Esophagus (tissue), 2 donors: ENCODE measurements around the gene RND2. TPM values are rescaled to one million over a fixed set of nuclear protein-coding genes. Genes with fewer than 3 reads are reported as not detected.
"Not testable (repeated sequence)": the region's sequence is repeated elsewhere in the genome, so short reads cannot be mapped to it uniquely, and the experiment has no call there.

Source experiments
- H3K27ac ChIP-seq, 2 donors: one replicate each; pipeline ENCODE4 v1.5.1; 2013; ENCODE audit warnings: low read depth in 2 of 2, mild to moderate bottlenecking in 2 of 2, inconsistent platforms in 1 of 2, low read length in 1 of 2, moderate library complexity in 1 of 2
- H3K27me3 ChIP-seq, 2 donors: one replicate each; pipeline ENCODE4 v1.6.1; 2013; ENCODE audit warnings: low read length in 2 of 2, control low read depth in 1 of 2, mild to moderate bottlenecking in 1 of 2; ENCODE audit not compliant: insufficient read depth in 2 of 2, control insufficient read depth in 1 of 2
- H3K36me3 ChIP-seq, 2 donors: one replicate each; pipeline ENCODE4 v1.6.1; 2013; ENCODE audit warnings: low read length in 1 of 2; ENCODE audit not compliant: control insufficient read depth in 2 of 2, insufficient read depth in 2 of 2
- H3K4me1 ChIP-seq, 2 donors: one replicate each; pipeline ENCODE4 v1.6.1; 2013; ENCODE audit warnings: low read length in 1 of 2; ENCODE audit not compliant: control insufficient read depth in 2 of 2, insufficient read depth in 2 of 2
- H3K4me3 ChIP-seq, 2 donors: one replicate each; pipeline ENCODE4 v1.5.1; 2013; ENCODE audit warnings: low read length in 2 of 2, mild to moderate bottlenecking in 2 of 2, low read depth in 1 of 2, moderate library complexity in 1 of 2
- H3K9me3 ChIP-seq, 2 donors: one replicate each; pipeline ENCODE4 v1.6.1; 2013; ENCODE audit warnings: mild to moderate bottlenecking in 2 of 2, low read depth in 1 of 2, low read length in 1 of 2, moderate library complexity in 1 of 2; ENCODE audit not compliant: control insufficient read depth in 2 of 2, insufficient read depth in 1 of 2
- WGBS, 2 donors: extraction: QIAGEN DNeasy Blood & Tissue Kit; methylation state at CpG; one replicate each; pipeline ENCODE4 v1.1.7; 2013; 5-methylcytosine and 5-hydroxymethylcytosine counted together
- polyA plus RNA-seq, 2 donors: library from polyadenylated mRNA; stranded (reverse); fragments of 200-250 nt; gene quantifications; one replicate each; pipeline ENCODE4 v1.2.3, GENCODE V29; 2013
- donor health status: healthy with polysubstance abuse.
- donor health status: Bipolar disorder and iron deficiency.

RND2 gene, protein sequence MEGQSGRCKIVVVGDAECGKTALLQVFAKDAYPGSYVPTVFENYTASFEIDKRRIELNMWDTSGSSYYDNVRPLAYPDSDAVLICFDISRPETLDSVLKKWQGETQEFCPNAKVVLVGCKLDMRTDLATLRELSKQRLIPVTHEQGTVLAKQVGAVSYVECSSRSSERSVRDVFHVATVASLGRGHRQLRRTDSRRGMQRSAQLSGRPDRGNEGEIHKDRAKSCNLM
- under 1 TPM; 0.53 to 0.54 TPM for polyA plus RNA-seq

DNA sequence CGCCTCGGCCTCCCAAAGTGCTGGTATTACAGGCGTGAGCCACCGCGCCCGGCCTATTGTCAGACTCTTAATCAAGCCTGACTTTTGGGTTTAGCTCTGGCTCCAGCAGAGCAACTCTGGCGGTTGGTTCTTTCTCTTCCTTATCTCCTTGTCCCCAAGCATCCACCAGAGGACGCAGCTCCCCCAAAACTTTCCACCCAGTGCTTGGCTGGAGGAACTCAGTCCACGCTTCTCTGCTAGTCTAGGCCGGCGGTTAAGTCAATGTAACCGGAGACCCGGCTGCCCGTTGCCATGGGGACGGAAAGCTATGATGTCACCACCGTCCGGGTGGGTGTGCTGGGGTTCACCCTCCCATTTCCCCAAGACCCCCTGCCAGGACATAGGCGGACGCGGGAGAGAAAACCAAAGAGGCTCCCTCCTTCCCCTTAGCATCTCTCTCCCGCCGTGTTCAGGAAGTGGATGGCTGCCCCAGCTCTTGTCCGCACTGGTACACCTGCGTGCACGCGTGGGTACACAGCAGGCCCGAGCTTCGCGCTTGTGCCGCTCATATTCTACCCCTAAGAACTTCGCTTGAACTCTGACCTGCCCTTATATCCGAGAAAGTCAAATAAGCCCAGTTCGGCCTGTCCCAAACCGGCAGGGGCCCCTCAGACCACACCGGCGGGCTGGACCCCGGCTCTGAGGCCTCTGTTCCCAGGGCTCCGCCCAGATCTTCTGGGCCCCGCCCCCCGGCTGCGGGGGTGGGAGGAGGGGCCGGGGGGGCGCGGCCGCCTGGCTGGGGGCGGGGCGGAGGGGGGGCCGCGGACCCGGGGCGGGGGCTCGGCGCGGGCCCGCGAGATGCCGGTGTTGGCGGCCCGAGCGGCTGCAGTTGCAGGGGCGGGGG, at the start of gene RND2:
Gene RND2 (plus strand): TSS at position 825 of the 883 bp plus-strand sequence. CDS start 117 bp downstream, outside the sequence.
- H3K27me3 ChIP-seq: no peaks in the 10 kb centered on the region
- H3K4me3 ChIP-seq: peak within 1 kb of the TSS; percentile 39 to 40
- 0 to 1% methylated on average over 49 to 61 of the region's 61 CpGs for whole genome bisulfite sequencing, 2 donors
- peaks cover 0 to 2% of the 10 kb centered on the region in 2 donors for H3K36me3 ChIP-seq
- H3K27ac ChIP-seq: peak within 1 kb of the TSS; percentile 57 to 62
- H3K9me3 ChIP-seq: no peaks in the 10 kb centered on the region
- peaks cover 0 to 5% of the 10 kb centered on the region in 2 donors for H3K4me1 ChIP-seq

DNA sequence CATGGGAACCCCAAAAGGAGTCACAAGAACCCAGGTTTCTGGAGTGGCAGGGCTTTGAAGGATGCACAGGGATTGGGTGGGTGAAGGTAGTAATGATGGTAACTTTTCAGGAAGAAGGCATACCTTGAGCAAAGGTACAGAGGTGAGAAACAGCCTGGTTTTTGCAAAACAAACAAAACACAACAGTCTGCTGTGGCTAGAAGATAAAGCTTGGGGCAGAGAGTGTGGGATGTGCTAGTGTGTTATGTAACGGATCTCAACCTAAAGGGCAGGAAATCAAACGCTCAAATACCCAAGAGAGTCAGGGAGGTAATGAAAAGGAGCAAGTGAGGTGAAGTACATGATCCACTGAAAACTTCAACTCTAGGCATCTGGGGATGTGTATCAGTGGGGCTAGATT, 49.8 kb upstream of the RND2 start:
- Histone ChIP-seq H3K27me3 (no peaks in the 10 kb centered on the region), H3K4me1 (peaks cover 0 to 4% of the 10 kb centered on the region in 2 donors), H3K9me3 (no peaks in the 10 kb centered on the region), H3K4me3 (no peak overlapping the region), H3K36me3 (no peaks in the 10 kb centered on the region), H3K27ac (no peak overlapping the region)
- WGBS, 2 donors: 45 to 49% methylated on average over 2 of the region's 2 CpGs

DNA sequence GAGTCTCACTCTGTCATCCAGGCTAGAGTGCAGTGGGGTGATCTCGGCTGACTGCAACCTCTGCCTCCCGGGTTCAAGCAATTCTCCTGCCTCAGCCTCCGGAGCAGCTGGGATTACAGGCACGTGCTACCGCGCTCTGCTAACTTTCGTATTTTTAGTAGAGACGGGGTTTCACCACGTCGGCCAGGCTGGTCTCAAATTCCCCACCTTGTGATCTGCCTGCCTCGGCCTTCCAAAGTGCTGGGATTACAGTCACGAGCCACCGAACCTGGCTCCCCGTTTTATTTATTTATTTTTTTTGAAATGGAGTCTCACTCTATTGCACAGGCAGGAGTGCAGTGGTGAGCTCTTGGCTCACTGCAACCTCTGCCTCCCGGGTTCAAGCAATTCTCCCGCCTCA, 49.3 kb upstream of the RND2 start:
- not testable (repeated sequence) for H3K9me3 ChIP-seq, H3K36me3 ChIP-seq, H3K4me3 ChIP-seq, H3K27ac ChIP-seq, H3K4me1 ChIP-seq, H3K27me3 ChIP-seq
- 91% methylated on average over 16 of the region's 16 CpGs for WGBS, 2 donors

DNA sequence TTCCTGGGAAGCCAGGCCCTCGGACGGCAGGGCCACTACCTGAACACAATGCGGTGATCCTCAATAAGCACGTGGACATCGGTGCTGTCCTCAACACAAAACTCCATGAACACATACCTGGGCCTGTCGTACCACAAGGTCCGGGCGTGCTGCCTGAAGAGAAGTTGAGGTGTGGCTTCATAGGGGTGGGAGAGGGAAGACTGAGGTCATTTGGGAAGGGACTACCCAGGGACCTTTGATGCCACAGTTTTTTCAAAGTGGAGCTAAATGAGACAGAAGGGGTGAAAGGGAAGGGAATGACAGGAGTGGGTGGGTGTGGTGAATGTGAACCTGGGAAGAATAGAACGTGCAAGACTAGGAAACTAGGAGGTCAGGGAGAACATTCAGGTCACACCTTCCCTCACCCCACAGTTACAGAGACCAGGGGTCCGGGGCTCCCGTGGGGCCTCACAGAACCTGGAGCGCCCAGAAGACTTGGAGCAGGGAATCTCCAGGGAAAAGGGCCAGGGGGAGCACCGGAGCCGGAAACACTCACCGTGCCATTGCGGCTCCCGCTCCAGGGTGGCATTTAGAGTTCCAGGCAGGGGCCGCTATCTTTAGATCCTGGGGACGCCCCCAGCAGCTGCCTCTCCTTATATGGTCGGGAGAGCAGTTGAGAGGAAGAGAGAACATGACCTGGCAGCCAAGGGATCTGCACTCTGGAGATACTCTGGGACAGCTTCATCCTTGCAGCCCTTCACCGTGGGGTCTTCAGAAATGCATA, 45.3 kb upstream of the RND2 start, which contains the start of gene PTGES3L:
Gene PTGES3L (minus strand): TSS at position 570 of the 763 bp plus-strand sequence. CDS start 27 bp downstream, at position 543.
- Histone ChIP-seq H3K27ac (peak within 1 kb of the TSS; percentile 87 to 93), H3K4me1 (peaks cover 0 to 4% of the 10 kb centered on the region in 2 donors), H3K9me3 (no peaks in the 10 kb centered on the region), H3K4me3 (peak within 1 kb of the TSS; percentile 75 to 97), H3K27me3 (no peaks in the 10 kb centered on the region), H3K36me3 (no peaks in the 10 kb centered on the region)
- WGBS, 2 donors: 32 to 33% methylated on average over 21 of the region's 21 CpGs

DNA sequence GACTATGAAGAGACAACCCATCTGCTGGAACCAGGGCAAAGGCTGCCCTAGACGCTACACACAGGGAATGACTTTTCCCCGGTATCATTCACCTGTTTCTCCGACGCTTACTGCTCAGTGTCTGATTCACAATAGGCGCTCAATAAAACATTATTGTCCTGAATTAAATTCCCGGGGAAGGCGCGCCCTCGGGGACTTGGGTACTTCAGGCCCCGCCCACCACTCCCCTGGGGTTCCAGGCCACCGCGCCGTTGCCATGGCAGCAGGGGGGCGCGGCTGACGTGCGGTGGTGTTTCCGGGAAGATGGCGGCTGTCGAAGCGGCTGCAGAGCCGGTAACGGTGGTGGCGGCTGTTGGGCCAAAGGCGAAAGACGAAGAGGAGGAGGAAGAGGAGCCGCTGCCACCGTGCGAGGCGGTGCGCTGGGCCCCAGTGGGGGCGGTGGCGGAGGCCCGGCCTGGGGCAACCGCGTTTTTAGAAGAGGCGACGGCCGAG, 44.7 kb upstream of the RND2 start, which contains the start of gene RUNDC1:
Gene RUNDC1 (plus strand): TSS at position 292 of the 492 bp plus-strand sequence. CDS start 12 bp downstream, at position 304.
- H3K36me3 ChIP-seq: no peaks in the 10 kb centered on the region
- 0 to 1% methylated on average over 23 to 39 of the region's 39 CpGs for WGBS, 2 donors
- H3K27me3 ChIP-seq: no peaks in the 10 kb centered on the region
- no peaks in the 10 kb centered on the region for H3K9me3 ChIP-seq
- H3K27ac ChIP-seq: peak within 1 kb of the TSS; percentile 87 to 93
- peaks cover 0 to 4% of the 10 kb centered on the region in 2 donors for H3K4me1 ChIP-seq
- peak within 1 kb of the TSS; percentile 75 to 97 for H3K4me3 ChIP-seq

DNA sequence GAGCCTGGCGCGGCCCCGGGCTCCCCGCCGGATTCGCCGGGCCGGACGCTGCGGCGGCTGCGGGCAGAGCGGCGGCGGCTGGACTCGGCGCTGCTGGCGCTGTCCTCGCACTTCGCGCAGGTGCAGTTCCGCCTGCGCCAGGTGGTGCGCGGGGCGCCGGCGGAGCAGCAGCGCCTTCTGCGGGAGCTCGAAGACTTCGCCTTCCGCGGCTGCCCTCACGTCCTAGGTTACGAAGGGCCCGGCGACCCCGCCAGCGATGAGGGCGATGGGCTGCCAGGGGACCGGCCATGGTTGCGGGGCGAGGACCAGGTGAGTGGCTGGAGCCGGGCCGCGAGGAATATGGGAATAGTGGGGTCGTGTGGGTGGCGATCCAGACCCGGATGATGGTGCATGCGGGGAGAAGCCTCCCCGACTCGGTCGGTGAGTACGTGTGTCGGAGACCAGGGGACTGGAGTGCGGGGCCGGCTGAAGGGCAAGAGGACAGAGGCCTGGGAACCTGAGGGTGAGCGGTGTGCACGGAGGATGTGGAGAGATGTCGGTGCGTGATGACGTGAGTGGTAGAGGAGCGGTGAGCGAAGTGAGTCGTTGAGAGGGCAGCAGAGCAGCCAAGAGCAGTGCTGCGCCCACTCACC, 44.1 kb upstream of the RND2 start:
- no peaks in the 10 kb centered on the region for H3K9me3 ChIP-seq
- no peaks in the 10 kb centered on the region for H3K27me3 ChIP-seq
- peak overlapping the region; percentile 87 to 93 for H3K27ac ChIP-seq
- 0% methylated on average over 56 to 67 of the region's 67 CpGs for WGBS, 2 donors
- peak overlapping the region; percentile 75 to 97 for H3K4me3 ChIP-seq
- peaks cover 0 to 4% of the 10 kb centered on the region in 2 donors for H3K4me1 ChIP-seq
- H3K36me3 ChIP-seq: peaks cover 0 to under 1% of the 10 kb centered on the region in 2 donors

DNA sequence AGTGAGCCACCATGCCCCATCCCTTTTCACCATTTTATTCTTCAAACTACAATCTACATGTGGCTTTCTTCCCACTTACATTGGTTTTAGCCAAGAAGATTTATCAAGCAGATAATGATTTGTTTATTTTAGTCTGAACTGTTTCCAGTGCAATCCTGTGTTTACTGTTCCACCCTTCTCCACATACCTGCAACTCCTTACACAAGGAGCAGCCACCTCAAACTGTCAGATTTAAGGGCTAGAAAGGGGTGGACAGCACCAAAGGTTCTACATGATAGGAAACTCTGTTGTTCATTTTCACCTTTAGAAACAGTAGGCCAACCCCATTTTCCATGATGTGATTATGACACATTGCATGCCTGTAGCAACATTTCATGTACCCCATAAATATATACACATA, 42.8 kb upstream of the RND2 start:
- Histone ChIP-seq H3K36me3 (peaks cover 0 to 5% of the 10 kb centered on the region in 2 donors), H3K27ac (no peak overlapping the region), H3K9me3 (no peaks in the 10 kb centered on the region), H3K4me3 (no peak overlapping the region), H3K4me1 (peaks cover 0 to 4% of the 10 kb centered on the region in 2 donors), H3K27me3 (no peaks in the 10 kb centered on the region)

DNA sequence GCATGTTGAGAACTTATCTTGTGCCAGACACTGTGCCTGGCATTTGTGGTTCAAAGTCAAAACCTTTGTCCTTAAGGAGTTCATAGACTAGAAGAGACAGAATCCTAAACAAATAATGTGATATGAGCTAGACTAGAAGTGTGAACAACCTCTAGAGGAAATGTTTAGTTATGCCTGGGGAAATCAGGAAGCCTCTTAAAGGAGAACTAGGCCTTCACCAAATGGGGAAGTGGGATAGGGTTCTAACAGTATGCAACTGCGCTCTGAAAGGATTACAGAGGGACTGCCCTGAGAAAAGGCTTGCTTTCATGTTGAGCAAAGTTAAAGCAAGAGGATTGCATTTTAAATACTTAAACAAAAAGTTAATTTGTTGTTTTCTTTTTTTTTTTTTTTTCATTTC, 39.8 kb upstream of the RND2 start:
- no peaks in the 10 kb centered on the region for H3K9me3 ChIP-seq
- no peaks in the 10 kb centered on the region for H3K27me3 ChIP-seq
- H3K36me3 ChIP-seq: peaks cover 6 to 21% of the 10 kb centered on the region in 2 donors
- no peaks in the 10 kb centered on the region for H3K4me1 ChIP-seq
- 0 to 11% methylated on average over 1 of the region's 1 CpG for WGBS, 2 donors
- H3K4me3 ChIP-seq: no peak overlapping the region
- no peak overlapping the region for H3K27ac ChIP-seq

DNA sequence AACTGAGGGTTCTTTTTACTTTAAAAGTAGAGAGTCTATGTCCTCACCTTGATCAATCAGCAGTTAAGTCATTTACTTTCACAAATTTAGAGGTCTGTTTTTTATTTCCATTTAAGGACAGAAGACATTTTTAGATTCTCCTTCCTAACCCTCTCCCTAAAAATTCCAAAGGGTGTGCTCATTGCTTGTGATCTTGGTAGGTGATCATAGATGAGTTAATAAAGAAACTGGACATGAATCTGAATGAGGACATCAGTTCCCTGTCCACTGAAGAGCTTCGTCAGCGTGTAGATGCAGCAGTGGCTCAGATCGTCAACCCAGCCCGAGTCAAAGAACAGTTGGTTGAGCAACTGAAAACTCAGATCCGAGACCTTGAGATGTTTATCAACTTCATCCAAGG, 35.9 kb upstream of the RND2 start:
- H3K27me3 ChIP-seq: no peaks in the 10 kb centered on the region
- H3K27ac ChIP-seq: no peak overlapping the region
- H3K4me1 ChIP-seq: no peaks in the 10 kb centered on the region
- no peak overlapping the region for H3K4me3 ChIP-seq
- peaks cover 22 to 37% of the 10 kb centered on the region in 2 donors for H3K36me3 ChIP-seq
- WGBS, 2 donors: 91% methylated on average over 5 of the region's 5 CpGs
- no peaks in the 10 kb centered on the region for H3K9me3 ChIP-seq
